HG03196 (cell line): ENCODE data around the gene TCN2.
"Not testable (repeated sequence)": the region's sequence is repeated elsewhere in the genome, so short reads cannot be mapped to it uniquely, and the experiment has no call there.

Experiments used
- ATAC-seq: cut with Tn5 transposase; IDR thresholded peaks from one replicate; pipeline ENCODE4 v1.9.1; 2021; ENCODE audit not compliant: unreplicated experiment

The TCN2 gene

DNA sequence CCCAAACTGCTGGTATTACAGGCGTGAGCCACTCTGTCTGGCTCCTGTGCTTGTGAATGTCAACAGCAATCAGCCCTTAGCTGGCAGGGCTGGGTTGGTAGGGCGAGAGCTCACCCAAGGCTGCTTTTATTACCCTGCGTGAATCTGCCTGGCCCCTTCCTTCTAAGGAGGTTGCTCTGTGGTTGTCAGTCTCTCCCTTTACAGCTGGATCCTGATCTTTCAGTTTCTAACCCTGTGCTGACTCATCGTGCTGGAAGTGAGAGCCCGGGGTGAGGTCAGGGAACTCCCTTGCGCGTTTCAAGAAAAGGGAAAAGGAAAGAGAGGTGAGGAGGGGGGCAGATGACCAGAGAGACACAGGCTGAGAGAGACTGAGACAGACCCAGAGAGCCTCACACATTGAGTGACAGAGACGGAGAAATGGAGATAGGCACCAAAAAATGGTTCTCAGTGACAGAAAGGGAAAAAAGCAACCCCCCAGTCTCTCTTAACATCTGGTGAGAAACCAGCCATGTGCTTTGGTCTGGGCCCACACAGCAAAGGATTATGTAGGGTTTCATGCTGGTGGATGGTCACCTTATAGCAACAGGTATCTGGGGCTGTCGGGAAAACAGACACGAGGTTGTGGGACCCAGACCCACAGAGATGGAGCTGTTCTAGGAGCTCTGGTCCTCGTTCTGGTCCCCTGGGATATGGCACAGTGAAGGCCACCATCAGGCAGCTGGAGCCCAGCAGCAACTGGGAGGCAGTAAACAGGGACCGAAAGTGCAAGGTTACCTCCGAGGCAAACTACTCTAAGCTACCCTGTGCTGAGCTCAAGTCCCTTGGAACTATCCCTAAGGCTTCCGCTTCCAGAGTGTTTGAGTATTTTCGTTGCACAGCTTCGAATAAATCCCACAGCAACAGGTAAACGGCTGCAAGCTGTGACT is 2.5 kb downstream of the TCN2 start:
- ATAC-seq, result no peak

DNA sequence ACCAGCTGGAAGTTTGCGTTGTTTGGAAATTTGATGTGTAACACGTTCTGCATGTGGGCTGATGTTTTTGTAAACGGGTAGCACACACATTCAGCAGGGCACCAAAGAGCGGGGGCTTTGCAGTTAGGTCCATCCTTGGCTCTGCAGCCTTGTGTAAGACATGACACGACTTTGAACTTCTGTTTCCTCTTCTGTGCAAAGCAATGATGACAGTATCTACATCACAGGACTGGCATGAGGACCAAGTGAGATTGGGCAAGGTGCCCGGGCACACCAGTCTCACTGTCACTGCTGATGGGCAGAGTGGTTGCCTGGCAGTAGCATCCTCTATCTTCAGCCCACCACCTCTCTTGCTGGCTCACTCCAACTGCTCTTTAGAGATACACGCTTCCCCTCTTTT is 3.3 kb downstream of the TCN2 start:
- no peak for ATAC-seq

DNA sequence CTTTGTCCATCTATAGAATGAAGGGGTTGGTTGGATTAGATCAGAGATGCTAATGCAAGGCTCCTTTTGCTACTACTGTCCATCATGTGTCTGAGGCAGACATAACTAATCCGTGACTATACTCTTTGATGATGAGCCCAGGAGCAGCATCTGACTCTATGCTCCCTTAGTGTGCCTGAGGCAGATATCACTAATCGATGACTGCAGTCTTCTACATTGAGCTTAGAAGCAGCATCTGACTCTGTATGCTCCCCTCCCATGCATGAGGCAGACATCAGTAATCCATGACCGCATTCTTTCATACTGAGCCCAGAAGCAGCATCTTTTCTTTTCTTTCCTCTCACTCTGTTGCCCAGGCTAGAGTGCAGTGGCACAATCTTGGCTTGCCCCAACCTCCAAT is 4.2 kb downstream of the TCN2 start:
- ATAC-seq, result no peak

DNA sequence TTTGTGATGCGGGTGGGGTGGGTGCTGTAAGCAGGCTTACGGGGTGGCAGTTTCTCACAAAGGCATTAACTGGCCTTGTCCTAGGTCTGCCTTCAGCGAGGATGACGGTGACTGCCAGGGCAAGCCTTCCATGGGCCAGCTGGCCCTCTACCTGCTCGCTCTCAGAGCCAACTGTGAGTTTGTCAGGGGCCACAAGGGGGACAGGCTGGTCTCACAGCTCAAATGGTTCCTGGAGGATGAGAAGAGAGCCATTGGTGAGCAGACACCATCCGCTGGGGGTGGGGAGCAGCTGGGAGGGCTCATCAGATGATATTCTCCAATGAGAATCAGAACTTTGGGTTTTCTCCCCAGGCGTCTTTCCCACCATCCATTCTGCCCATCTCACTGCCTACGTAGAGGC is 5.8 kb downstream of the TCN2 start:
- no peak for ATAC-seq

DNA sequence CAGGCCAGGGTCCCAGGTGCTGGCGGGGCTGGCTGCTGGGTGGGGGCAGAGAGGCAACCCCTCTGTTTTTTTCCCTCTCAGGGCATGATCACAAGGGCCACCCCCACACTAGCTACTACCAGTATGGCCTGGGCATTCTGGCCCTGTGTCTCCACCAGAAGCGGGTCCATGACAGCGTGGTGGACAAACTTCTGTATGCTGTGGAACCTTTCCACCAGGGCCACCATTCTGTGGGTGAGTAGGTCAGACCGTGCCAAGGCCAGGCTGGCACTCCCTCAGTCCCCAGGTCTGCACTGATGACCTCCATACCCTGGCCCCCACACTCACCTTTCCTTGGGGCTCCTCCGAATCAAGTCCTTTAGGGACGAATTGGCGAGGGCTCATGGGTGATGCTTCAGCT is 7.3 kb downstream of the TCN2 start:
- ATAC-seq, result no peak

DNA sequence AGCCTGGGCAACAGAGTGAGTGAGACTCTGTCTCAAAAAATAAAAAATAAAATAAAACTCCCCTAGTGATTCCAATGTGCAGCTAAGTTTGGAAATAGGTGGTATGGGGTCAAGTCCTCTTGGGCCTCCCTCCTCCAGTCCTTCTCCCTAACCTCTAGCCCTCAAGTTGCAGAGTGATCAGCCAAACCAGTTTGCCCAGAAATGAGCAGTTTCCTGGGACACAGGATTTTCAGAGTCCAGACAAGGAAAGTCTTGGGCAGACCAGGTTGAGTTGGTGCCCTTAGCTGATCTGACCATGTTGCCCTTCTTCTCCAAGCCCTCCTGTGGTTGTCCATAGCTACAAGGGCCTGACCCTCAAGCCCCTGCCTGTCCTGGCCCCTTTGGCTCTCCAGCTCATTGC is 7.9 kb downstream of the TCN2 start:
- ATAC-seq, result no peak

DNA sequence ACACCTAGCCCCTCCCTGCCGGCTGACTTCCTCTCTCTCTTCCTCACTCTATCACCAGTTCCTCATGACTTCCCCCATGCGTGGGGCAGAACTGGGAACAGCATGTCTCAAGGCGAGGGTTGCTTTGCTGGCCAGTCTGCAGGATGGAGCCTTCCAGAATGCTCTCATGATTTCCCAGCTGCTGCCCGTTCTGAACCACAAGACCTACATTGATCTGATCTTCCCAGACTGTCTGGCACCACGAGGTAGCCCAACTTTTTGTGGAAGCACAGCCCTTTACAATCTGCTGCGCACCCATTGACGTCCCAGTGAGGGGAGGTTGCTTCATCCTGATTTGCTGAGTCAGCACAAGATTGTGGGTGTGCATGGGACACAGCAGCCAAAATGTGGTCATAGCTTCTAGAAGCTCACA is 8.6 kb downstream of the TCN2 start:
- no peak for ATAC-seq

DNA sequence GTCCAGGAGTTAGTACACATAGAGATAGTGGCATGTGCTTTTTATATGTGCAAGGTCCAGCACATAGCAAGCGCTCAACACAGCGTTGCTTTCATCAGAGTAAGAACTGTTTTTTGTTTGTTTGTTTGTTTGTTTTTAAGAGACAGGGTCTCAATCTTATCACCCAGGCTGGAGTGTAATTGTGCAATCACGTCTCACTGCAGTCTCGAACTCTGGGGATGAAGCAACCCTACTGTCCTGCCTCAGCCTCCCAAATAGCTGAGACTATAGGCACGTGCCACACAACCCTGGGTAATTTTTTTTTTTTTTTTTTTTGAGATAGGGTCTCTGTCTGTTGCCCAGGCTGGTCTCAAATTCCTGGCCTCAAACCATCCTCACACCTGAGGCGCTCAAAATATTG is 10.8 kb downstream of the TCN2 start:
- no peak for ATAC-seq

DNA sequence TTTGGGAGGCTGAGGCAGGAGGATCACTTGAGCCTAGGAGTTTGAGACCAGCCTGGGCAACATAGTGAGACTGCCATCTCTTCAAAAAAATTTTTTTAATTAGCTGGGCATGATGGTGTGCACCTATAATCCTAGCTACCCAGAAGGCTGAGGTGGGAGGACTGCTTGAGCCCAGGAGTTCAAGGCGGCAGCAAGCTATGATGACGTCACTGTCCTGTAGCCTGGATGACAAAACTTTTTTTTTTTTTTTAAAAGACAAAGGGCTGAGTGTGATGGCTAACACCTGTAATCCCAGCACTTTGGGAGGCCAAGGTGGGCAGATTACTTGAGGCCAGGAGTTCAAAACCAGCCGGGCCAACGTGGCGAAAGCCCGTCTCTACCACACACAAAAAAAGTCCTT is 12.9 kb downstream of the TCN2 start:
- not testable (repeated sequence) for ATAC-seq

DNA sequence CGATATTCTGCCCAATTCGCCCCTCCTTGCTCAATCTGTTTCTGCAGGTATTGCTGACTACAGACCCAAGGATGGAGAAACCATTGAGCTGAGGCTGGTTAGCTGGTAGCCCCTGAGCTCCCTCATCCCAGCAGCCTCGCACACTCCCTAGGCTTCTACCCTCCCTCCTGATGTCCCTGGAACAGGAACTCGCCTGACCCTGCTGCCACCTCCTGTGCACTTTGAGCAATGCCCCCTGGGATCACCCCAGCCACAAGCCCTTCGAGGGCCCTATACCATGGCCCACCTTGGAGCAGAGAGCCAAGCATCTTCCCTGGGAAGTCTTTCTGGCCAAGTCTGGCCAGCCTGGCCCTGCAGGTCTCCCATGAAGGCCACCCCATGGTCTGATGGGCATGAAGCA is 19.4 kb downstream of the TCN2 start:
- no peak for ATAC-seq

DNA sequence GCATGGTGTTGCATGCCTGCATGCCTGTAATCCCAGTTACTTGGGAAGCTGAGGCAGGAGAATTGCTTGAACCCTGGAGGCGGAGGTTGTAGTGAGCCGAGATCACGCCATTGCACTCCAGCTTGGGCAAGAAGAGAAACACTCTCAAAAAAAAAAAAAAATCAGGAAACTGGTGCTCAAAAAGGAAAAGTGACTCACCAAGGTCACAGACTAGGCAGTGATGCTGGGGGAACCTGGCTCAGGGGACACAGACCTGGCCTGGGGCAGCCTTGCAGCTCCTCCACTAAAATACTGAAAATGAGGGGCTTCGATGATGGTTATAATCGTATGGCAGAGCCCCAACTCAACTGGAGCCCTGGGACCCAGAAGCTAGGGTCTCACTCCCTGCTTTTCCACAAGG is 20.5 kb downstream of the TCN2 start:
- ATAC-seq, result no peak

DNA sequence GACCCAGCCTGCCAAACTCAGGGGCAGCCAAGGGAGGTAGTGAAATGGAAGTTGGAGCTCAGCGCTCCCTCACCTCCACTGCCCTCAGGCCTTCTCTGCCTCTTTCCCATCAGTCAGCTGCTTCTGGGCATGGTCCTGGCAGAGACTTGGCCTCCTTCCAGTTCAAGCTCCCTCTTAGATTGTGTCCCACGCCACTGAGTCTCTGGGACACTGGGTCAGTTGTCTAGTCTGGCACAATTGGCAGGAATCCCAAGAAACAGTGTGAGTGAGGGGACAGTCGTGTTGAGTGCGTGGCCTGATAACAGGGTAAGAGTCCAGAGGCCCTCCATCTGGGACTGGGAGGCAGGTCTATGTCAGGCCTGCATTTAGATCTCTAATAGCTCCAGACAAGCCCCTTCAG is 21.5 kb downstream of the TCN2 start:
- no peak for ATAC-seq

DNA sequence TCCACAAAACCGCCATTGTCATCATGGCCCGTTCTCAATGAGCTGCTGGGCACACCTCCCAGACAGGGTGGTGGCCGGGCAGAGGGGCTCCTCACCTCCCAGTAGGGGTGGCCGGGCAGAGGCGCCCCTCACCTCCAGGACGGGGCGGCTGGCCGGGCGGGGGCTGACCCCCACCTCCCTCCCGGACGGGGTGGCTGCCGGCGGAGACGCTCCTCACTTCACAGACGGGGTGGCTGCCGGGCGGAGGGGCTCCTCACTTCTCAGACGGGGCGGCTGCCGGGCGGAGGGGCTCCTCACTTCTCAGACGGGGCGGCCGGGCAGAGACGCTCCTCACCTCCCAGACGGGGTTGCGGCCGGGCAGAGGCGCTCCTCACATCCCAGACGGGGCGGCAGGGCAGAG is 24.5 kb downstream of the TCN2 start:
- not testable (repeated sequence) for ATAC-seq

DNA sequence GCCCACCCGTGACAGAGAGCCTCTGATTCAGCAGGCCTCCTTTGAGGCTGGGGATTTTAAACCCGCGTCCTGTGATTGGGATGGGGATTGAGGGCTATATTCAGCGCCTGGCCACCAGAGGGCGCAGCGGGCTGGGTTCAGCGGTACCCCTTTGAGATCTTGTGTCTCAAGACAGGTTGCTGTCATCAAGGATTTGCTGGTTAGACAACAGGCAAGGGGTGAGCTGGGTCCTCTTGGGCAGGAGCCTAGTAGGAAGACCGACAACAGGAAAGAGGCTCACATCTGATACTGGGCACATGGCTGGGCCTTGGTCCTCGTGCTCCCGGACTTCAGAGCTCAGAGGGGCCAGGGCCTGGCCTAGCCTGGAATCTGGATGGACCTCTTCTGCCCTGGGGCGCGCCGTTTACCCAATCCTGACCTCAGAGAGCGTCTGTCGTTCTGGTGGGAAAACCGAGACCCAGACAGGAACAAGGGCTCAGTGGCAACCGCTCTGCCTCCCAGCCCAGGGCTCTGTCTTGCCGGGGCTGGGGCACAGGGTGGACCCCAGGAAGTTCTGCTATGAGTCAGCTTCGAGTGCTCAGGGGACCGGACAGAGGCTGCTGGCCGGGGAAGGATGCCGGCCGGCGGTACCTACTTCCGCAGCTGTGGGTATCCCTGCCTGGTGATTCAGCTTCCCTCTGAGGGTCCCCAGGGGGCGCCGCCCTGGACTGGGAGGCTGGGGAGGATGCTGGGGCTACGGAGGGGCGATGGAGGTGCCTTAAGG is 27.7 kb downstream of the TCN2 start:
- ATAC-seq, result peak; percentile 52

DNA sequence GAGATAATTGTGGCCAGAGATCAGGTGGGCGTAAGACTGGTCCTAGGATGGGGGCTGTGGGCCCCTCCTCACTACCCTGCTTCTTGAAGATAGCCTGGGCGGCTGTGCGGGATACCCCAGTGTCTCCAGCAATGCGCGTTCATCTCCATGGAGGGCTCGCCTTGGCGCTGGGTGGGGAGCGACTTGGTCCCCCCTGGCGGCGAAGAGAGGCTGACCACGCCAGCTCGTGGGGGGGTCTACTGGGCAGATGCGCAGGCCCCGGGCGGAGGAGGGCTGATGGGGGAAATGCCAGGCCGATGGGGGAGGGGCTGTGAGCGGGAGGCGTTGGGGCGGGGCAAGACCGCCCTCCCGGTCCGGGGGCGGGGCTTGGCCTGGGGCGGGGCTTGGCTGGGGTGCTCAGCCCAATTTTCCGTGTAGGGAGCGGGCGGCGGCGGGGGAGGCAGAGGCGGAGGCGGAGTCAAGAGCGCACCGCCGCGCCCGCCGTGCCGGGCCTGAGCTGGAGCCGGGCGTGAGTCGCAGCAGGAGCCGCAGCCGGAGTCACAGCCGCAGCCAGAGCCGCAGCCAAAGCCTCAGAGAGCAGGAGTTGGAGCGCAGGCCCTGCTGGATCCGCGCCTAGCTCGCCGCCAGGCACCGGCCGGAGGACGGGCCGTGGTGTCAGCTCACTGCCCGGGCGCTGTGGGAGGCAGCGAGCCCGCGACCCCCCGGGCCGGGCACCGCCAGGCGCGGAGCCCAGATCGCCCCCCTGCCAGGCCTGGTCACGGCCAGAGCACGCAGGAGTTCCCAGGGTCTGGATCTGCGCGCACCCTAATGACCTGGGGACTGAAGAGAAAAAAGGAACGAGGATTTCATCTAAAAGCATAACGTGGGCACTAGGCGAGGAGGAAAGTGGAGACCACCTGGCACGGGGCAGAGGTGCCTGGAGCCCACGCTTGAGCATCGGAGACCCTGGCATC is 28.6 kb downstream of the TCN2 start, which contains the start of gene SLC35E4:
SLC35E4 (plus strand) TSS at position 509 of the 953 bp plus-strand sequence. CDS start 670 bp downstream, outside the sequence.
- peak; percentile 57 for ATAC-seq

DNA sequence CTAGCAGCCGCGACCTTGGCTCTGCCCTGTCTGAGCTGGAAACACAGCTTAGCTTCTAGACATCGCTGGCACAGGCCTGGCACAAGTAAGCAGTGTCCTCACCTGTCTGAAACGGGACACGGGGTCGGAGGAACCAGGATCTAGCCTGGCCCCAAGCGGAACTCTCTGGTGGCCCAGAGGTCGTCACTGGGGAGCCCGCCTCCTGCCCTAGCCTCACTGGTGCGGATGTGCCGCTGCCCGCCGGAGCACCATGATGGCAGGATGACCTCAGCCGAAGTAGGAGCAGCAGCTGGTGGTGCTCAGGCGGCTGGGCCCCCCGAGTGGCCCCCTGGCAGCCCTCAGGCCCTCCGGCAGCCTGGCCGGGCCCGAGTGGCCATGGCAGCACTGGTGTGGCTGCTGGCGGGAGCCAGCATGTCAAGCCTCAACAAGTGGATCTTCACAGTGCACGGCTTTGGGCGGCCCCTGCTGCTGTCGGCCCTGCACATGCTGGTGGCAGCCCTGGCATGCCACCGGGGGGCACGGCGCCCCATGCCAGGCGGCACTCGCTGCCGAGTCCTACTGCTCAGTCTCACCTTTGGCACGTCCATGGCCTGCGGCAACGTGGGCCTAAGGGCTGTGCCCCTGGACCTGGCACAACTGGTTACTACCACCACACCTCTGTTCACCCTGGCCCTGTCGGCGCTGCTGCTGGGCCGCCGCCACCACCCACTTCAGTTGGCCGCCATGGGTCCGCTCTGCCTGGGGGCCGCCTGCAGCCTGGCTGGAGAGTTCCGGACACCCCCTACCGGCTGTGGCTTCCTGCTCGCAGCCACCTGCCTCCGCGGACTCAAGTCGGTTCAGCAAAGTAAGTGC is 29.5 kb downstream of the TCN2 start:
- no peak for ATAC-seq

DNA sequence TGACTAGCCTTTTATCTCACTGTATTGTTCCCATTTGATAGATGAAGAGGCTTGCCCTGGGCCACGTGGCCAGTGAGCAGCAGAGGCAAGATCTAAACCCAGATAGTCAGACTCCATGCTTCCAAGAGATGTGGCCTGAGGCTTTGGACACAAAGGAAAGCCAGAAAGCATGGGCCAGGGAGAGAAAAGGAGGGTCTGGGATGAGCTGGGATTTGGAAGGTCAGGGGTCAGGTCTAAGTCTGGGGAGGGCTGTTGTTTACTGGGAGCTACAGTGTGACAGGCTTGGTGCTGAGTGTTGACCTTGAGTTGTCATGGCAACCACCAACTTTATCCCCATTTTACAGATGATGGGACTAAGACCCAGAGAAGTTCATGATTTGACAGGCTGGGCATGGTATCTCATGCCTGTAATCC is 30.7 kb downstream of the TCN2 start:
- ATAC-seq, result no peak

DNA sequence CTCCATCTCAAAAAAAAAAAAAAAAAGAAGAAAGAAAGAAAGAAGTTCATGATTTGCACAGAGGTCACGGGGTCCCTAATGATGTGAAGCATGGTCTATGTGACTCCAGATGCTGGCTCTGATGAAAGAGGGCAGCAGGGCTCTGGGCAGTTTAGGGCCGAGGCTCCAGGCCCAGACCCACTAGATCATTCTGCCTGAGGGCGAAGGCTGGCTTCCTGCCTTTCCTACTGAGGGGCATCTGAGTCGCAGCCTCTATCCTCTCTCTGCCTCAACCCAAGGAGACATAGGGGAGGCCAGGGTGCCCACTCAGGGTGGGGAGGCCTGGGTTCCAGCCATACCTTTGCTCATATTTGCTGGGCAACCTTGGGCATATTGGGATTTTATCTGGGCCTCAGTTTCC is 33.4 kb downstream of the TCN2 start:
- ATAC-seq, result no peak

DNA sequence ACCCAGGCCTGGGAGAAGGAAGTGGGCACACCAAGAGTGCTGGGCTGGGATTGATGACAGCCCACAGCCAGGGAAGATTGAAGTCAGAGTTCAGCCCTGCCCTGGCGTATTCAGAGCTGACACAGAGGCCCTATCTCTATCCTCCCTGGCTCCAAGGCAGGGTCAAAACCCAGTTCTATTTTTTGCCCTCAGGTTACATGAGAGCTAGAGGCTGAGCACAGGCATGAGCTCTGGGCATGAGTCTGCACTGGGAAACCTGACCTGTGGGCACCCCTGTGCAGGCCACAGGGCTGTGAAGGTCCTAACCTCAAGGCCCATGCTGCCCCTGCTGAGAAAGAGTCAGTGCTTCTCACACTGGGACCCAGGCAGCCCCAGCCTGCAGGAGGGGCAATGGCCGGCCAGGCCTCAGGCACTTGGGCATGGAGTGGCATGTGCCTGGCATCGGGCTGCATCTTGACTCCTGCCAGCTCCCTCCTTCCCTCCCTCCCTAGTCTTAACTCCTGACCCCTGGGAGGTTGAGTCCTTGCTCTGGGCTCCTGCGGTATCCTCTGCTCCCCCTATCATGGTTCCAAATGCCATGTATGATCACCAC is 34.0 kb downstream of the TCN2 start:
- ATAC-seq, result no peak
